T-helper 2 cell treated with Interferon-gamma antibody and Interleukin-4, amounts not matched to agents 5 μg/mL and 100 μg/mL, for 36 hours (primary cell): Measurements from ENCODE around the gene BASP1.
"Not testable (repeated sequence)": the region's sequence is repeated elsewhere in the genome, so short reads cannot be mapped to it uniquely, and the experiment has no call there.

Source experiments
- DNase-seq: peaks from one replicate; pipeline ENCODE4 v3.0.0; 2021; ENCODE audit warnings: low spot score
- H3K27ac Mint-ChIP-seq: one replicate; pipeline ENCODE4 v1.8.0; 2021; ENCODE audit warnings: mild to moderate bottlenecking, mixed read lengths
- H3K27me3 Mint-ChIP-seq: one replicate; pipeline ENCODE4 v1.8.0; 2021; ENCODE audit warnings: low read depth, mixed read lengths
- H3K36me3 Mint-ChIP-seq: one replicate; pipeline ENCODE4 v1.8.0; 2021; ENCODE audit warnings: low read depth, mixed read lengths
- H3K4me1 Mint-ChIP-seq: one replicate; pipeline ENCODE4 v1.8.0; 2021; ENCODE audit warnings: low read depth, mixed read lengths
- H3K4me3 Mint-ChIP-seq: one replicate; pipeline ENCODE4 v1.8.0; 2022; ENCODE audit warnings: mild to moderate bottlenecking, moderate library complexity, mixed read lengths
- H3K9me3 Mint-ChIP-seq: one replicate; pipeline ENCODE4 v1.8.0; 2021; ENCODE audit warnings: mixed read lengths

The BASP1 gene

GRCh38 chr5:17288570-17288969, 71.1 kb downstream of the BASP1 start:
- no peaks in the 10 kb centered on the region for H3K27me3 Mint-ChIP-seq
- H3K4me1 Mint-ChIP-seq, result no peaks in the 10 kb centered on the region
- H3K27ac Mint-ChIP-seq, result no peak overlapping the region
- H3K9me3 Mint-ChIP-seq, result peaks cover 24% of the 10 kb centered on the region
- no peak for DNase-seq
- no peaks in the 10 kb centered on the region for H3K36me3 Mint-ChIP-seq
- no peak overlapping the region for H3K4me3 Mint-ChIP-seq

- Mint-ChIP-seq H3K27ac (no peak overlapping the region), H3K9me3 (peaks cover 24% of the 10 kb centered on the region), H3K27me3 (no peaks in the 10 kb centered on the region), H3K4me1 (no peaks in the 10 kb centered on the region), H3K4me3 (no peak overlapping the region), H3K36me3 (no peaks in the 10 kb centered on the region)
- no peak for DNase-seq
Measured at GRCh38 chr5:17289681-17290539, 72.5 kb downstream of the BASP1 start.

DNA sequence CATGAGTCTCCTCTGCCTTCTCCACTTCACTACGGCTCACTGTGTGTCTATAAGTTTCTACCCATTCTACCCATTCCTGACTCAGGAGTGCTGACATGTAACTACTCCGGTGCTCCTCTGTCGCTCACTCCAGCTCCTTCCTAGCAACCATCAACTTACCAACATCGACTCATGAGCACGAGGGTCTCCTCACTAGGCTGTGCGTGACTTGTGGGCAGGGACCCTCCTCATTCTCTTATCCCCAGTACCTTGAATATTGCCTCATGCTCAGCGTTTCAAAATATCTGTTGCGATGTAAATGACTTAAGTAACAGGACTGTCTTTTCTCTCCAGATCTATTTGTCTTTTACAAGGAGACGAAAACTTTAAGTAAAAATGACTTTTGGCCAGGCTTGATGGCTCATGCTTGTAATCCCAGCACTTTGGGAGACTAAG, 73.1 kb downstream of the BASP1 start:
- H3K27ac Mint-ChIP-seq, result no peak overlapping the region
- no peaks in the 10 kb centered on the region for H3K4me1 Mint-ChIP-seq
- peaks cover 24% of the 10 kb centered on the region for H3K9me3 Mint-ChIP-seq
- no peaks in the 10 kb centered on the region for H3K36me3 Mint-ChIP-seq
- no peak for DNase-seq
- H3K27me3 Mint-ChIP-seq, result no peaks in the 10 kb centered on the region
- H3K4me3 Mint-ChIP-seq, result no peak overlapping the region

DNA sequence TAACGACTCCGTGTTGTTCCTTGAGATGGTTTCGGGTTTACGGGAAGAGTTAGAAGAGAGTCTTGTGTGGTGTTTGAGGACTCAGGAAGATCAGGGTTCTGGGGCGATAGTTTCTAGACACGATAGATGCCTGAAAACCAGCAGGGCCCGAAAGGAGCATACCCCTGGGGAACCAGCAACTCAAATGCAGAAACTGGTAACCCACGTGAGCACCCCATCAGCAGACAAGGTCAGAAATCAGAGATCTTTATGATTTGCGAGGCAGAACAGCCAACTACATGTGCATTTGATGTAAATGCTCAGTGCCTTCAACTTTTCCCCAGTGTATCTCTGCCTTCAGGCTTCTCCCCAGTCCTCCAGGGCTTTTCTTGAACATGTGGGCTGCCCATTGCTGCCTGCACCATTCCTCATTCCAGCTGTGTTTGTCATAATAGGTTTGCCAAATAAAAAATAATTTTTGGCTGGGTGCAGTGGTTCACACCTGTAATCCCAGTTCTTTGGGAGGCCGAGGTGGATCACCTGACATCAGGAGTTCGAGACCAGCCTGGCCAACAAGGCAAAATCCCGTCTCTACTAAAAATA, 75.1 kb downstream of the BASP1 start:
- Mint-ChIP-seq H3K4me1 (no peaks in the 10 kb centered on the region), H3K4me3 (no peak overlapping the region), H3K27ac (no peak overlapping the region), H3K36me3 (no peaks in the 10 kb centered on the region), H3K27me3 (no peaks in the 10 kb centered on the region), H3K9me3 (peaks cover 20% of the 10 kb centered on the region)
- no peak for DNase-seq

DNA sequence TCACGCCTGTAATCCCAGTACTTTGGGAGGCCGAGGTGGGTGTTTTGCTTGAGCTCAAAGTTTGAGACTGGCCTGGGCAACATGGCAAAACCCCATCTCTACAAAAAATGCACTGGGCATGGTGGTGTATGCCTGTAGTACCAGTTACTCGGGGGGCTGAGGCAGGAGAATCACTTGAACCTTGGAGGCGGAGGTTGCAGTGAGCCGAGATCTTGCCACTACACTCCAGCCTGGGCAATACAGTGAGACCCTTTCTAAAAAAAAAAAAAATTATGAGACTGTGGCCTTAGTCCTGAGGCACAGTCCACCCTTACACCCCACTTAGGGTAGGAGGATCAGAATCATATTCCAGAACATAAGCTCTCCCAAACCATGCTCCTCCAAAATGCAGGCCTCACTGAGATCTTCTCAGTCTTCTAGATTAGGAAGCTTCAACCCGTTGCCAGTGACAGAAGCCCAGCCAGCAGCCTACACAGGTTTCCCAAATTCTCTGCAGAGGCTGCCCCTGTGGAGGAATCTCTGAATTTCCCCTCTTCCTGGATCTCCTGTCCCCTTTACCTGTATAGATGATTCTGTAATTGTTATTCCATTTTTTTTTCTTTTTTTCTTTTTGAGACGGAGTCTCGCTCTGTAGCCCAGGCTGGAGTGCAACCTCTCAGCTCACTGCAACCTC, 77.3 kb downstream of the BASP1 start:
- Mint-ChIP-seq H3K4me3 (no peak overlapping the region), H3K27me3 (no peaks in the 10 kb centered on the region), H3K36me3 (no peaks in the 10 kb centered on the region), H3K27ac (no peak overlapping the region), H3K9me3 (peaks cover 13% of the 10 kb centered on the region), H3K4me1 (no peaks in the 10 kb centered on the region)
- no peak for DNase-seq

DNA sequence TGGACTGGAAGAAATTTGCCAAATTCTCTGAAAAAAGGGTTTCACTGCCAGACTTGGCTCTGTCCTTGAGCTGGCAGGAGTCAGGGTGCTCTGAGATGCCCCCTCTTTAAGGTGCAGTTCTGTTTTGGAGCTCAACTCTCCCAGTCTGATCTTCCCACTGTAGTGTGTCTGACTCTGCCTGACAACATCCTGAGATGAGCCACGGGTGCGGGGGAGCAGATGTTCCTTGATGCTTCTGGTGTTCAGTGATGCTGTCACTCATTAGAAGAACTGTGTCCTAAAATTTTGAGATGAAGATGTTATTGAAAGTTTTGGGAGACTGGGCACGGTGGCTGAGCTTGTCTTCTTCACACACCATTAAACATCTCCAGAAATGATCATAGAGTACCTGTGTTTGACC, 78.2 kb downstream of the BASP1 start:
- Mint-ChIP-seq H3K27ac (no peak overlapping the region), H3K4me1 (no peaks in the 10 kb centered on the region), H3K4me3 (no peak overlapping the region)

DNA sequence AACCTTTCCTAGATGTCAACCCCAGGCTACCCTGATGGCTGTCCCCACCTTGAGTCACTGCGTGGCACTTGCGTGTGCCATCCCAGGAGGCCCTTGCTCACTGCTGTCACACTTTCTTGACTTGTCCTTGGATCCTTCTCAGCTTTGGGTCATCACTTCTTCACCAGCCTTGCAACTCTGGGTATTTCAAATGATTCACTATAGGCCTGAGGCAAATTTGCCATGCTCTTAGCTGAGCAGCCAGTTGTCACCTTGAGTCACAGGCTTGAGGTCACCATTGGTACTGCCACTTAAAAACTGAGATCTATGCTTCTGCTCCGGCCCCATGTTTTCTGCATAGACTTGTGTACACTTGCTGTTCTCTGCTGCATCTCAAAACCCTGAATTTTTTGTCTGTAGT, 84.7 kb downstream of the BASP1 start:
- Mint-ChIP-seq H3K4me3 (no peak overlapping the region), H3K27ac (no peak overlapping the region), H3K4me1 (no peaks in the 10 kb centered on the region), H3K36me3 (no peaks in the 10 kb centered on the region), H3K9me3 (peaks cover 5% of the 10 kb centered on the region), H3K27me3 (no peaks in the 10 kb centered on the region)
- no peak for DNase-seq

More for the DNA sequence above, 78.2 kb downstream of the BASP1 start:
- Mint-ChIP-seq H3K27me3 (no peaks in the 10 kb centered on the region), H3K9me3 (peaks cover 9% of the 10 kb centered on the region), H3K36me3 (no peaks in the 10 kb centered on the region)
- no peak for DNase-seq

- Mint-ChIP-seq H3K4me1 (no peaks in the 10 kb centered on the region), H3K9me3 (peaks cover 5% of the 10 kb centered on the region), H3K36me3 (no peaks in the 10 kb centered on the region), H3K4me3 (no peak overlapping the region), H3K27ac (no peak overlapping the region), H3K27me3 (no peaks in the 10 kb centered on the region)
- DNase-seq, result no peak
Measured at GRCh38 chr5:17302604-17303003, 85.2 kb downstream of the BASP1 start.

GRCh38 chr5:17304282-17304681, 86.9 kb downstream of the BASP1 start:
- no peak for DNase-seq
- Mint-ChIP-seq H3K36me3 (no peaks in the 10 kb centered on the region), H3K27me3 (no peaks in the 10 kb centered on the region), H3K27ac (no peak overlapping the region), H3K9me3 (no peaks in the 10 kb centered on the region), H3K4me1 (no peaks in the 10 kb centered on the region), H3K4me3 (no peak overlapping the region)

- Mint-ChIP-seq H3K27me3 (no peaks in the 10 kb centered on the region), H3K27ac (no peak overlapping the region), H3K4me1 (no peaks in the 10 kb centered on the region), H3K4me3 (no peak overlapping the region), H3K36me3 (no peaks in the 10 kb centered on the region), H3K9me3 (peaks cover 3% of the 10 kb centered on the region)
- DNase-seq, result no peak
Measured at GRCh38 chr5:17305017-17305416, 87.6 kb downstream of the BASP1 start.

DNA sequence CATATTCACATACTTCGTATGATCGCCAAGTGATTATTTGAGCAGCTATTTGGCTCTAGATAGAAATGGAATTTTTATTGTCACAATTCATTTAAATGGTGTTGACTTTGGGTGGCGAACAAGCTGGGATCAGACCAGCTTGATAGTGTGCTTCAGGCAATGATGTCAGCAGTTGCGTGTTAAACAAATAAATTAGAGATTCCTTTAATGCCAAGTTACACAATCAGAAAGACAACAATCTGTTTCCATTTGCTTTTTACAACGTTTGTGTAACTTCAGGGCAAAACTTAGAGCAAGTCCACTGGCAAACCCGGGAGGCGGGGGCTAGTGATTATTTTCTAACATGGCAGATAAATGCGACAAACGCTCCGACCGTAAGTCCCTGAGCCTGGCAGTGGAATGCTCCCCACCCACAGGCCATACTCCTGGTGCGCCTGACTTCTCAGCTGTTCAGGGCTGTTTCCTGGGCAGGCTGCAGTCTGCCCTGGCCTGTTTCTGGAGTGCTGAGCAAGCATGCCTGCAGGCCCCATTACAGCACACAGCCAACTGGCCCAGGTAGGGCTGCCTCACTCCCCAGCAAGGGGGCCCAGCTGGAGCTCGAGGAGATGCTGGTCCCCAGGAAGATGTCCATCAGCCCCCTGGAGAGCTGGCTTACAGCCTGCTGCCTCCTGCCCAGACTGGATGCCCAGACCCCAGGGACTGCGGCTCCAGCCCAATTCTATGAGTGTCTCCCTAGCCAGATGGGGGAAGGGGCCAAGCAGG, 88.7 kb downstream of the BASP1 start:
- Mint-ChIP-seq H3K4me3 (no peak overlapping the region), H3K9me3 (peaks cover 6% of the 10 kb centered on the region), H3K36me3 (no peaks in the 10 kb centered on the region), H3K4me1 (no peaks in the 10 kb centered on the region), H3K27ac (no peak overlapping the region), H3K27me3 (no peaks in the 10 kb centered on the region)
- no peak for DNase-seq

DNA sequence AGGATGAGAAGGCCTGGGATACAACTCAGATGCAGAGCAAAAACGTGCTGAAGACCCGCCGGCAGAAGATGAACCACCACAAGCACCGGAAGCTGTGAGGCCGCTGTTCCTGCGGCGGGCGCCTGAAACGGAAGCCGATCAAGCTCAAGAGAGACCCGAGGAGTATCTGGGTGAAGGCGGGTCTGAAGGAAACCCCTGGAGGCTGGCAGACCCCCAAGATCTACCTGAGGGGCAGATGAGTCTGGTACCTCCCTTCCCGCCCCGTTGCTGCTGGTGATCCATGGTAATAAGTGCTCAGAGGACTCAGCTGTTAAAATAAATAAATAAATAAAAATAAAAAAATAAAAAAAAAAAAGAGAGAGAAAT, 89.3 kb downstream of the BASP1 start:
- Mint-ChIP-seq H3K9me3 (peaks cover 6% of the 10 kb centered on the region), H3K4me3 (no peak overlapping the region), H3K36me3 (no peaks in the 10 kb centered on the region), H3K4me1 (no peaks in the 10 kb centered on the region), H3K27me3 (no peaks in the 10 kb centered on the region), H3K27ac (no peak overlapping the region)
- no peak for DNase-seq

- not testable (repeated sequence) for H3K4me1 Mint-ChIP-seq
Measured at GRCh38 chr5:17307440-17307839, 90.0 kb downstream of the BASP1 start.

More at GRCh38 chr5:17307440-17307839, 90.0 kb downstream of the BASP1 start:
- not testable (repeated sequence) for DNase-seq, H3K36me3 Mint-ChIP-seq, H3K9me3 Mint-ChIP-seq, H3K27me3 Mint-ChIP-seq, H3K27ac Mint-ChIP-seq, H3K4me3 Mint-ChIP-seq
